Endothelial cell of umbilical vein (primary cell): ENCODE measurements around the gene TERT.

ENCODE experiments used
- CTCF ChIP-seq, 2 donors: IDR thresholded peaks; 1 replicate in 1 of 2; 2 replicates in 1 of 2; pipeline ENCODE4 v1.5.1; 2011; ENCODE audit warnings: low read length in 2 of 2, mild to moderate bottlenecking in 2 of 2, moderate library complexity in 2 of 2, control low read depth in 1 of 2, inconsistent platforms in 1 of 2, low read depth in 1 of 2; ENCODE audit not compliant: insufficient read depth in 1 of 2; ENCODE audit errors: extremely low read depth in 1 of 2
- EZH2 ChIP-seq: IDR thresholded peaks from 2 replicates; pipeline ENCODE4 v1.6.1; 2012; ENCODE audit warnings: borderline replicate concordance, low read depth, mild to moderate bottlenecking, moderate library complexity, low read length, inconsistent platforms; ENCODE audit not compliant: severe bottlenecking
- MAX ChIP-seq: IDR thresholded peaks from 2 replicates; pipeline ENCODE4 v1.6.1; 2011; ENCODE audit not compliant: insufficient read depth, insufficient read length
- POLR2A ChIP-seq: IDR thresholded peaks from 2 replicates; pipeline ENCODE4 v1.6.1; 2012; ENCODE audit warnings: low read depth, mild to moderate bottlenecking, control low read depth, low read length
- POLR2AphosphoS5 ChIP-seq: IDR thresholded peaks from 2 replicates; pipeline ENCODE4 v1.6.1; 2012; ENCODE audit warnings: low read depth, mild to moderate bottlenecking, control low read depth, low read length, moderate library complexity; ENCODE audit not compliant: insufficient read depth

- TF ChIP-seq POLR2AphosphoS5 (no peak), POLR2A (no peak), CTCF (IDR thresholded peaks at IDR 0.05; ENCODE audit: extremely low read depth in 1 of 2, insufficient read depth in 1 of 2, low read depth in 1 of 2, low read length in 2 of 2) (no peak), EZH2 (no peak), MAX (no peak)
Observed at GRCh38 chr5:1257841-1258240, 37.0 kb downstream of the TERT start.
